Measurements from ENCODE around the gene CPXM1.

The CPXM1 gene

GRCh38 chr20:2816030-2816582 lies 15.7 kb upstream of the CPXM1 start, which contains the start of gene TMEM239:
TMEM239 (plus strand) TSS chr20:2816364; CDS start chr20:2816555, 191 bp downstream.
- Histone ChIP-seq H3K9ac (ENCODE audit: low read depth, low read length, poor library complexity, severe bottlenecking) (no peak within 1 kb of the TSS), H3K79me2 (ENCODE audit: insufficient read depth, low read length) (no peaks in the 10 kb centered on the region), H3K4me1 (ENCODE audit: insufficient read depth, low read length, poor library complexity, severe bottlenecking) (peaks cover 26% of the 10 kb centered on the region), H3K9me2 (replicated peaks; ENCODE audit: low read depth, low read length) (no peaks in the 10 kb centered on the region), H4K20me1 (ENCODE audit: insufficient read depth, low read length, poor library complexity, severe bottlenecking) (no peaks in the 10 kb centered on the region), H3K4me3 (ENCODE audit: low read length, poor library complexity, severe bottlenecking) (no peak within 1 kb of the TSS), H3K9me3 (ENCODE audit: insufficient read depth, low read depth, low read length) (no peaks in the 10 kb centered on the region), H2AFZ (ENCODE audit: low read length) (0 out of 2 replicates have a peak within 1 kb of the TSS, but pooled peaks have one; percentile 48), H3K4me2 (ENCODE audit: low read depth, low read length, poor library complexity, severe bottlenecking) (peak within 1 kb of the TSS; percentile 25), H3K27me3 (ENCODE audit: insufficient read depth, low read length, poor library complexity, severe bottlenecking) (no peaks in the 10 kb centered on the region), H3K36me3 (ENCODE audit: insufficient read depth, low read length) (no peaks in the 10 kb centered on the region), H3F3A (ENCODE audit: low read depth) (no peaks in the 10 kb centered on the region)
- TF ChIP-seq EZH2phosphoT487 (IDR thresholded peaks at IDR 0.05; ENCODE audit: borderline replicate concordance) (no peak), CTCF (conservative IDR thresholded peaks at IDR 0.05; ENCODE audit: low read length) (no peak)

GRCh38 chr20:2815242-2815900 lies 14.9 kb upstream of the CPXM1 start:
- H3K9me3 ChIP-seq (ENCODE audit: insufficient read depth, low read depth, low read length), result no peaks in the 10 kb centered on the region
- TF ChIP-seq CTCF (conservative IDR thresholded peaks at IDR 0.05; ENCODE audit: low read length), result no peak
- TF ChIP-seq EZH2phosphoT487 (IDR thresholded peaks at IDR 0.05; ENCODE audit: borderline replicate concordance), result no peak
- H3K4me3 ChIP-seq (ENCODE audit: low read length, poor library complexity, severe bottlenecking), result no peak overlapping the region
- no peaks in the 10 kb centered on the region for H3K27me3 ChIP-seq (ENCODE audit: insufficient read depth, low read length, poor library complexity, severe bottlenecking)
- H3K9me2 ChIP-seq (replicated peaks; ENCODE audit: low read depth, low read length), result no peaks in the 10 kb centered on the region
- peaks cover 26% of the 10 kb centered on the region for H3K4me1 ChIP-seq (ENCODE audit: insufficient read depth, low read length, poor library complexity, severe bottlenecking)
- H3K9ac ChIP-seq (ENCODE audit: low read depth, low read length, poor library complexity, severe bottlenecking), result no peak overlapping the region
- H3F3A ChIP-seq (ENCODE audit: low read depth), result no peaks in the 10 kb centered on the region
- H2AFZ ChIP-seq (ENCODE audit: low read length), result no peak overlapping the region
- no peaks in the 10 kb centered on the region for H3K36me3 ChIP-seq (ENCODE audit: insufficient read depth, low read length)
- H4K20me1 ChIP-seq (ENCODE audit: insufficient read depth, low read length, poor library complexity, severe bottlenecking), result no peaks in the 10 kb centered on the region
- no peaks in the 10 kb centered on the region for H3K79me2 ChIP-seq (ENCODE audit: insufficient read depth, low read length)
- H3K4me2 ChIP-seq (ENCODE audit: low read depth, low read length, poor library complexity, severe bottlenecking), result peak overlapping the region; percentile 25

- Histone ChIP-seq H3K9ac (ENCODE audit: low read depth, low read length, poor library complexity, severe bottlenecking) (peak within 1 kb of the TSS; percentile 8), H3K36me3 (ENCODE audit: insufficient read depth, low read length) (no peaks in the 10 kb centered on the region), H2AFZ (ENCODE audit: low read length) (no peak within 1 kb of the TSS), H3K27me3 (ENCODE audit: insufficient read depth, low read length, poor library complexity, severe bottlenecking) (no peaks in the 10 kb centered on the region), H3F3A (ENCODE audit: low read depth) (no peaks in the 10 kb centered on the region), H3K4me2 (ENCODE audit: low read depth, low read length, poor library complexity, severe bottlenecking) (peak within 1 kb of the TSS; percentile 25), H3K9me2 (replicated peaks; ENCODE audit: low read depth, low read length) (no peaks in the 10 kb centered on the region), H3K4me1 (ENCODE audit: insufficient read depth, low read length, poor library complexity, severe bottlenecking) (peaks cover 26% of the 10 kb centered on the region), H3K4me3 (ENCODE audit: low read length, poor library complexity, severe bottlenecking) (no peak within 1 kb of the TSS), H3K9me3 (ENCODE audit: insufficient read depth, low read depth, low read length) (no peaks in the 10 kb centered on the region), H4K20me1 (ENCODE audit: insufficient read depth, low read length, poor library complexity, severe bottlenecking) (no peaks in the 10 kb centered on the region), H3K79me2 (ENCODE audit: insufficient read depth, low read length) (no peaks in the 10 kb centered on the region)
- TF ChIP-seq CTCF (conservative IDR thresholded peaks at IDR 0.05; ENCODE audit: low read length), result no peak
- TF ChIP-seq EZH2phosphoT487 (IDR thresholded peaks at IDR 0.05; ENCODE audit: borderline replicate concordance), result no peak
These were observed 14.2 kb upstream of the CPXM1 start, which contains the start of gene C20orf141 for GRCh38 chr20:2814587-2815051. C20orf141 (plus strand) TSS chr20:2814987; CDS start chr20:2815185, 198 bp downstream.

Data from Loucy (cell line).